B cell (primary cell): ENCODE data around the gene C6orf47. TPM values are rescaled to one million over a fixed set of nuclear protein-coding genes. Genes with fewer than 3 reads are reported as not detected.

Experiments used
- ATAC-seq: fragments of 200-7000 bp; cut with Tn5 transposase; one replicate; pipeline ENCODE4 v1.10.0; 2021; ENCODE audit warnings: low read depth, mild to moderate bottlenecking, moderate number of reproducible peaks, moderate library complexity
- CTCF ChIA-PET: fragments of 350-600 bp; sonication (Branson Sonifier 250); formaldehyde crosslinking; loops from one replicate; lab custom pipeline; 2021; ENCODE audit warnings: antibody characterized with exemption, inconsistent platforms; lab: Charles Lee
- POLR2A ChIA-PET: fragments of 350-600 bp; sonication (Branson Sonifier 250); formaldehyde crosslinking; loops from one replicate; lab custom pipeline; 2021; ENCODE audit warnings: antibody characterized with exemption; lab: Charles Lee
- DNase-seq: peaks from one replicate; pipeline ENCODE4 v3.0.0; 2013
- H2AFZ ChIP-seq: 2 replicates; pipeline ENCODE4 v1.6.1; 2012; ENCODE audit warnings: mild to moderate bottlenecking, low read depth, low read length; ENCODE audit not compliant: insufficient read depth, poor library complexity, severe bottlenecking
- H3K27ac ChIP-seq, 2 donors: 1 replicate in 1 of 2; 2 replicates in 1 of 2; pipeline ENCODE4 v1.5.1; 2012 to 2013; ENCODE audit warnings: low read length in 2 of 2, mild to moderate bottlenecking in 2 of 2, moderate library complexity in 1 of 2
- H3K27me3 ChIP-seq, 4 experiments: fragments of 200-600 bp in 1 of 4; sonication (generic) in 1 of 4; replicated peaks in 1 of 4; 1 replicate in 2 of 4; 2 replicates in 2 of 4; pipeline versions ENCODE4 v1.6.1 to v1.7.0; 2013 to 2016; ENCODE audit warnings: low read length in 3 of 4, mild to moderate bottlenecking in 2 of 4, mixed read lengths in 1 of 4, moderate library complexity in 1 of 4; ENCODE audit not compliant: insufficient read depth in 4 of 4, control insufficient read depth in 3 of 4; ENCODE audit errors: control extremely low read depth in 1 of 4
- H3K36me3 ChIP-seq, 2 experiments: replicated peaks in 1 of 2; 1 replicate in 1 of 2; 2 replicates in 1 of 2; pipeline versions ENCODE4 v1.6.1 to v1.7.1; 2013; ENCODE audit warnings: low read length in 1 of 2; ENCODE audit not compliant: insufficient read depth in 2 of 2, control insufficient read depth in 1 of 2; ENCODE audit errors: control extremely low read depth in 1 of 2, extremely low read depth in 1 of 2
- H3K4me1 ChIP-seq, 2 donors: fragments of 200-600 bp in 1 of 2; sonication (generic) in 1 of 2; 1 replicate in 1 of 2; 2 replicates in 1 of 2; pipeline versions ENCODE4 v1.5.1 to v1.6.1; 2013 to 2017; ENCODE audit warnings: low read length in 2 of 2; ENCODE audit not compliant: control insufficient read depth in 2 of 2, insufficient read depth in 2 of 2
- H3K4me2 ChIP-seq: replicated peaks from 2 replicates; pipeline ENCODE3; 2012; ENCODE audit warnings: mild to moderate bottlenecking, low read depth, low read length; ENCODE audit not compliant: poor library complexity, severe bottlenecking
- H3K4me3 ChIP-seq, 5 experiments: fragments of 200-600 bp in 1 of 5; sonication (generic) in 1 of 5; 1 replicate in 3 of 5; 2 replicates in 2 of 5; pipeline versions ENCODE4 v1.5.1 to v1.7.0; 2011 to 2016; ENCODE audit warnings: low read length in 4 of 5, mild to moderate bottlenecking in 4 of 5, low read depth in 2 of 5, control low read depth in 1 of 5, moderate library complexity in 1 of 5; ENCODE audit not compliant: insufficient read depth in 1 of 5; ENCODE audit errors: control extremely low read depth in 1 of 5, extremely low read depth in 1 of 5
- H3K79me2 ChIP-seq: fragments of 200-600 bp; sonication (generic); one replicate; pipeline ENCODE4 v1.6.0; 2016; ENCODE audit warnings: low read length; ENCODE audit not compliant: control insufficient read depth, insufficient read depth
- H3K9ac ChIP-seq: fragments of 200-600 bp; sonication (generic); 2 replicates; pipeline ENCODE4 v1.6.1; 2017; ENCODE audit warnings: mild to moderate bottlenecking, low read length, moderate library complexity
- H3K9me3 ChIP-seq, 3 donors: one replicate each; pipeline versions ENCODE4 v1.6.1 to v1.7.1; 2013; ENCODE audit warnings: low read length in 2 of 3; ENCODE audit not compliant: control insufficient read depth in 2 of 3, insufficient read depth in 1 of 3; ENCODE audit errors: control extremely low read depth in 1 of 3
- H4K20me1 ChIP-seq: 2 replicates; pipeline ENCODE4 v1.6.0; 2012; ENCODE audit warnings: mild to moderate bottlenecking, low read length; ENCODE audit not compliant: insufficient read depth, control insufficient read depth, poor library complexity, severe bottlenecking
- H3K27ac Mint-ChIP-seq: one replicate; pipeline ENCODE4 v1.8.0; 2021; ENCODE audit warnings: mixed read lengths
- H3K27me3 Mint-ChIP-seq: one replicate; pipeline ENCODE4 v1.8.0; 2021; ENCODE audit warnings: mixed read lengths
- H3K4me1 Mint-ChIP-seq: one replicate; pipeline ENCODE4 v1.8.0; 2021; ENCODE audit warnings: mixed read lengths
- H3K4me3 Mint-ChIP-seq: one replicate; pipeline ENCODE4 v1.8.0; 2021; ENCODE audit warnings: mixed read lengths
- H3K9me3 Mint-ChIP-seq: one replicate; pipeline ENCODE4 v1.8.0; 2022; ENCODE audit warnings: mixed read lengths; ENCODE audit not compliant: insufficient read depth
- CTCF ChIP-seq: fragments of 200-600 bp; IDR thresholded peaks from one replicate; pipeline ENCODE4 v1.8.0; 2022; ENCODE audit warnings: antibody characterized with exemption, mild to moderate bottlenecking
- EZH2 ChIP-seq: IDR thresholded peaks from 2 replicates; pipeline ENCODE4 v1.6.1; 2012; ENCODE audit warnings: borderline replicate concordance, low read depth, mild to moderate bottlenecking, moderate library complexity, low read length; ENCODE audit not compliant: insufficient read depth, poor library complexity, severe bottlenecking
- WGBS: methylation state at CpG from one replicate; pipeline ENCODE4 v1.1.5; 2013; ENCODE audit warnings: missing lambda C conversion rate; ENCODE audit not compliant: insufficient coverage; 5-methylcytosine and 5-hydroxymethylcytosine counted together
- intact Hi-C: fragments of 100-400 bp; cut with micrococcal nuclease; formaldehyde crosslinking; loops from one replicate; pipeline ENCODE4 v1.10.0; 2022
- polyA plus RNA-seq: library from polyadenylated mRNA; depleted of rRNA; stranded (reverse); fragments of >200 nt; gene quantifications from 2 replicates; pipeline ENCODE4 v1.2.3, GENCODE V29; 2012
- total RNA-seq, 2 donors: library from RNA; stranded (reverse); fragments of 120-200 nt in 1 of 2; gene quantifications; 1 replicate in 1 of 2; 2 replicates in 1 of 2; pipeline versions ENCODE4 v1.2.3 to v1.2.4, GENCODE V29; 2013 to 2022

C6orf47 gene
- total and polyA plus RNA-seq, 2 donors (not counting 1 experiment from before 2014, with no cell fraction given) = 7.6 to 34.0 TPM

GRCh38 chr6:31627690-31628287 is 32.8 kb downstream of the C6orf47 start:
- Histone ChIP-seq H3K27me3 (no peaks in the 10 kb centered on the region), H3K9me3 (no peaks in the 10 kb centered on the region), H4K20me1 (peaks cover 38% of the 10 kb centered on the region), H3K79me2 (peaks cover 5% of the 10 kb centered on the region), H3K4me1 (no peaks in the 10 kb centered on the region), H3K9ac (no peak overlapping the region), H3K27ac (no peak overlapping the region), H3K36me3 (peaks cover 7 to 90% of the 10 kb centered on the region in 2 experiments), H2AFZ (no peak overlapping the region), H3K4me2 (no peak overlapping the region), H3K4me3 (no peak overlapping the region)
- H3K9me3 Mint-ChIP-seq = no peaks in the 10 kb centered on the region
- intact Hi-C loops = no loop called here
- TF ChIP-seq CTCF (no peak), EZH2 (no peak)
- DNase-seq (no peak), ATAC-seq (no peak)
- no peak overlapping the region for H3K27ac Mint-ChIP-seq
- H3K4me1 Mint-ChIP-seq = peaks cover under 1% of the 10 kb centered on the region
- no peak overlapping the region for H3K4me3 Mint-ChIP-seq
- no peaks in the 10 kb centered on the region for H3K27me3 Mint-ChIP-seq
- ChIA-PET POLR2A (interaction anchor here (0.6 kb wide), 1 partner anchor 341 kb away, joined by 3 read pairs; no protein-coding TSS in a partner anchor), CTCF (interaction anchor here (1.1 to 1.2 kb wide), 2 partner anchors 76 to 263 kb away, joined by 3 read pairs; no protein-coding TSS in a partner anchor)
- 98% methylated on average over 18 of the region's 19 CpGs for WGBS

GRCh38 chr6:31626952-31627351 is 33.6 kb downstream of the C6orf47 start:
- Mint-ChIP-seq H3K27me3 (no peaks in the 10 kb centered on the region), H3K9me3 (no peaks in the 10 kb centered on the region), H3K27ac (no peak overlapping the region), H3K4me3 (no peak overlapping the region), H3K4me1 (peaks cover 8% of the 10 kb centered on the region)
- Histone ChIP-seq H3K4me1 (peaks cover under 1 to 2% of the 10 kb centered on the region in 2 donors), H3K27ac (no peak overlapping the region), H3K79me2 (peaks cover 10% of the 10 kb centered on the region), H3K4me3 (no peak overlapping the region), H4K20me1 (peaks cover 30% of the 10 kb centered on the region), H3K27me3 (no peaks in the 10 kb centered on the region), H2AFZ (no peak overlapping the region), H3K36me3 (peaks cover 7 to 84% of the 10 kb centered on the region in 2 experiments), H3K9me3 (no peaks in the 10 kb centered on the region), H3K9ac (no peak overlapping the region), H3K4me2 (no peak overlapping the region)
- POLR2A ChIA-PET = interaction anchor here (0.6 kb wide), 1 partner anchor 342 kb away, joined by 3 read pairs; no protein-coding TSS in a partner anchor
- no peak for ATAC-seq
- intact Hi-C loops = no loop called here
- CTCF ChIA-PET = interaction anchor here (0.7 to 1.2 kb wide), 3 partner anchors 12 to 264 kb away, joined by 3 to 4 read pairs (median 3); no protein-coding TSS in a partner anchor
- 100% methylated on average over 2 of the region's 10 CpGs for WGBS
- DNase-seq = no peak
- TF ChIP-seq EZH2 (no peak), CTCF (no peak)
